Measurements from ENCODE around the gene USP24. TPM values are rescaled to one million over a fixed set of nuclear protein-coding genes. Genes with fewer than 3 reads are reported as not detected.
A peak's percentile ranks its signal among the peaks of the same experiment; 100 is the strongest.
"Not testable (repeated sequence)": the region's sequence is repeated elsewhere in the genome, so short reads cannot be mapped to it uniquely, and the experiment has no call there.

Gene USP24
- total RNA-seq, 1 experiment from 2014 or later: 40.9 TPM

GRCh38 chr1:55200667-55201066 lies 14.5 kb downstream of the USP24 start (continued):
- TF ChIP-seq NR1H2 (CRISPR knock-in tag; IDR thresholded peaks at IDR 0.05): no peak

GRCh38 chr1:55199735-55200134 lies 15.4 kb downstream of the USP24 start:
- H3K4me3 Mint-ChIP-seq; DNase-seq (ENCODE audit: low spot score); POLR2A ChIA-PET; H3K27ac Mint-ChIP-seq; ATAC-seq; CTCF ChIA-PET; H3K27me3 Mint-ChIP-seq (ENCODE audit: low read depth): not testable (repeated sequence)
- Mint-ChIP-seq H3K9me3 (peaks cover 11% of the 10 kb centered on the region), H3K4me1 (peaks cover 41% of the 10 kb centered on the region), H3K36me3 (peaks cover 24% of the 10 kb centered on the region)

- Mint-ChIP-seq H3K9me3 (peaks cover 11% of the 10 kb centered on the region), H3K36me3 (peaks cover 24% of the 10 kb centered on the region), H3K4me3 (no peak overlapping the region), H3K4me1 (peaks cover 38% of the 10 kb centered on the region), H3K27ac (no peak overlapping the region), H3K27me3 (ENCODE audit: low read depth) (no peaks in the 10 kb centered on the region)
- TF ChIP-seq HMGXB4 (CRISPR knock-in tag; IDR thresholded peaks at IDR 0.05) (no peak), ZNF121 (CRISPR knock-in tag; IDR thresholded peaks at IDR 0.05) (0 out of 2 replicates have a peak, but pooled peaks have one; percentile 11)
- ChIA-PET CTCF (no interaction called here), POLR2A (no interaction called here)
- ATAC-seq: no peak
- no peak for DNase-seq (ENCODE audit: low spot score)
These were observed 17.1 kb downstream of the USP24 start for GRCh38 chr1:55198044-55198443.

GRCh38 chr1:55197099-55197498 lies 18.1 kb downstream of the USP24 start:
- H3K27me3 Mint-ChIP-seq (ENCODE audit: low read depth): no peaks in the 10 kb centered on the region
- no peak overlapping the region for H3K27ac Mint-ChIP-seq
- ATAC-seq (no peak), DNase-seq (ENCODE audit: low spot score) (no peak)
- no peak overlapping the region for H3K4me3 Mint-ChIP-seq
- ChIA-PET POLR2A (no interaction called here), CTCF (no interaction called here)
- no peak for TF ChIP-seq STAT6 (CRISPR knock-in tag; conservative IDR thresholded peaks at IDR 0.05; ENCODE audit: low read depth)
- no peak for TF ChIP-seq E2F4 (CRISPR knock-in tag; IDR thresholded peaks at IDR 0.05; ENCODE audit: borderline replicate concordance, low read depth)
- TF ChIP-seq ZNF396 (CRISPR knock-in tag; IDR thresholded peaks at IDR 0.05; ENCODE audit: borderline replicate concordance): no peak
- no peak for TF ChIP-seq ZNF219 (CRISPR knock-in tag; IDR thresholded peaks at IDR 0.05; ENCODE audit: borderline replicate concordance)
- TF ChIP-seq FOXK1 (CRISPR knock-in tag; IDR thresholded peaks at IDR 0.05): no peak
- H3K9me3 Mint-ChIP-seq: peaks cover 11% of the 10 kb centered on the region
- peaks cover 37% of the 10 kb centered on the region for H3K4me1 Mint-ChIP-seq
- H3K36me3 Mint-ChIP-seq: peaks cover 24% of the 10 kb centered on the region

GRCh38 chr1:55196433-55197035 lies 18.6 kb downstream of the USP24 start:
- CTCF ChIA-PET: interaction anchor here (0.7 kb wide), 1 partner anchor 53 kb away, joined by 3 read pairs; no protein-coding TSS in a partner anchor
- peaks cover 11% of the 10 kb centered on the region for H3K9me3 Mint-ChIP-seq
- peaks cover 36% of the 10 kb centered on the region for H3K4me1 Mint-ChIP-seq
- peaks cover 24% of the 10 kb centered on the region for H3K36me3 Mint-ChIP-seq
- H3K4me3 Mint-ChIP-seq: no peak overlapping the region
- H3K27ac Mint-ChIP-seq: no peak overlapping the region
- no peak for DNase-seq (ENCODE audit: low spot score)
- ATAC-seq: no peak
- H3K27me3 Mint-ChIP-seq (ENCODE audit: low read depth): no peaks in the 10 kb centered on the region
- POLR2A ChIA-PET: no interaction called here
- TF ChIP-seq NFE2L1 (CRISPR knock-in tag; IDR thresholded peaks at IDR 0.05): no peak
- TF ChIP-seq ZNF281 (CRISPR knock-in tag; IDR thresholded peaks at IDR 0.05): no peak
- TF ChIP-seq PREB (CRISPR knock-in tag; IDR thresholded peaks at IDR 0.05; ENCODE audit: borderline replicate concordance): no peak
- no peak for TF ChIP-seq E2F4 (CRISPR knock-in tag; IDR thresholded peaks at IDR 0.05; ENCODE audit: borderline replicate concordance, low read depth)
- TF ChIP-seq ZNF512 (CRISPR knock-in tag; IDR thresholded peaks at IDR 0.05; ENCODE audit: borderline replicate concordance): no peak
